ENCODE data around the gene STARD3. TPM values are rescaled to one million over a fixed set of nuclear protein-coding genes. Genes with fewer than 3 reads are reported as not detected.

Gene STARD3
- total RNA-seq, 1 experiment from 2014 or later, result 47.7 TPM

DNA sequence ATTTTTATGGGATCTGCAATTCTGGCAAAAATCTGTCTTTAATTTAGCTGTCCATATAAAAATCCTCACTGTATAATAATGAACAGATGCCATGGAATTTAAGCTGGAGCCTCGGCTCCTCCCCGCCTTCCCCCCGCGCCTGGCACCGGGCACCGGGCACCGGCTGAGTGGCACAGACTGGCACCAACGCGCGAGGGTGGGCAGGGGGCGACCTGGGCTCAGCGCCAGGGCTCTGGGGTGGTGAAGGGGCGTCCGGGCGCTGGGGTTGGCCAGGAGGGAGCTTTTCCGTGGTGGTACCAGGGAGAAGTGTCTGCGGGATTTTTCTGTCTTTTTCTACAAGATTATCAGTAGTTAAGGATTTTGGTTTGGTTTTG is 38.3 kb upstream of the STARD3 start:
- no peak overlapping the region for H3K27ac ChIP-seq
- H3K4me3 ChIP-seq, result no peak overlapping the region
- intact Hi-C loops (cut with micrococcal nuclease; ENCODE audit: unreplicated experiment), result no loop called here
- no peaks in the 10 kb centered on the region for H3K9me2 ChIP-seq (ENCODE audit: insufficient read depth)
- no peaks in the 10 kb centered on the region for H4K20me1 ChIP-seq (ENCODE audit: insufficient read depth)
- no peaks in the 10 kb centered on the region for H3K79me2 ChIP-seq (ENCODE audit: low read depth)
- CTCF ChIA-PET, result no interaction called here
- no peaks in the 10 kb centered on the region for H3F3A ChIP-seq (ENCODE audit: insufficient read depth, low read depth)
- H3K4me2 ChIP-seq, result no peak overlapping the region
- no peaks in the 10 kb centered on the region for H3K4me1 ChIP-seq (replicated peaks; ENCODE audit: insufficient read depth)
- TF ChIP-seq, protein P1, sequence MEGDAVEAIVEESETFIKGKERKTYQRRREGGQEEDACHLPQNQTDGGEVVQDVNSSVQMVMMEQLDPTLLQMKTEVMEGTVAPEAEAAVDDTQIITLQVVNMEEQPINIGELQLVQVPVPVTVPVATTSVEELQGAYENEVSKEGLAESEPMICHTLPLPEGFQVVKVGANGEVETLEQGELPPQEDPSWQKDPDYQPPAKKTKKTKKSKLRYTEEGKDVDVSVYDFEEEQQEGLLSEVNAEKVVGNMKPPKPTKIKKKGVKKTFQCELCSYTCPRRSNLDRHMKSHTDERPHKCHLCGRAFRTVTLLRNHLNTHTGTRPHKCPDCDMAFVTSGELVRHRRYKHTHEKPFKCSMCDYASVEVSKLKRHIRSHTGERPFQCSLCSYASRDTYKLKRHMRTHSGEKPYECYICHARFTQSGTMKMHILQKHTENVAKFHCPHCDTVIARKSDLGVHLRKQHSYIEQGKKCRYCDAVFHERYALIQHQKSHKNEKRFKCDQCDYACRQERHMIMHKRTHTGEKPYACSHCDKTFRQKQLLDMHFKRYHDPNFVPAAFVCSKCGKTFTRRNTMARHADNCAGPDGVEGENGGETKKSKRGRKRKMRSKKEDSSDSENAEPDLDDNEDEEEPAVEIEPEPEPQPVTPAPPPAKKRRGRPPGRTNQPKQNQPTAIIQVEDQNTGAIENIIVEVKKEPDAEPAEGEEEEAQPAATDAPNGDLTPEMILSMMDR (conservative IDR thresholded peaks at IDR 0.05), result no peak
- TF ChIP-seq EZH2 (IDR thresholded peaks at IDR 0.05; ENCODE audit: low read depth), result 0 out of 2 replicates have a peak, but pooled peaks have one; percentile 21
- POLR2A ChIA-PET (ENCODE audit: unreplicated experiment), result no interaction called here
- DNase-seq, result no peak
- no TSS peak for BruUV-seq (replicated peaks)
- peaks cover 98% of the 10 kb centered on the region for H3K27me3 ChIP-seq (ENCODE audit: insufficient read depth, low read depth)
- H3K36me3 ChIP-seq (ENCODE audit: low read depth), result no peaks in the 10 kb centered on the region
- H3K9me3 ChIP-seq (ENCODE audit: insufficient read depth, low read depth), result no peaks in the 10 kb centered on the region
- no peak overlapping the region for H2AFZ ChIP-seq

DNA sequence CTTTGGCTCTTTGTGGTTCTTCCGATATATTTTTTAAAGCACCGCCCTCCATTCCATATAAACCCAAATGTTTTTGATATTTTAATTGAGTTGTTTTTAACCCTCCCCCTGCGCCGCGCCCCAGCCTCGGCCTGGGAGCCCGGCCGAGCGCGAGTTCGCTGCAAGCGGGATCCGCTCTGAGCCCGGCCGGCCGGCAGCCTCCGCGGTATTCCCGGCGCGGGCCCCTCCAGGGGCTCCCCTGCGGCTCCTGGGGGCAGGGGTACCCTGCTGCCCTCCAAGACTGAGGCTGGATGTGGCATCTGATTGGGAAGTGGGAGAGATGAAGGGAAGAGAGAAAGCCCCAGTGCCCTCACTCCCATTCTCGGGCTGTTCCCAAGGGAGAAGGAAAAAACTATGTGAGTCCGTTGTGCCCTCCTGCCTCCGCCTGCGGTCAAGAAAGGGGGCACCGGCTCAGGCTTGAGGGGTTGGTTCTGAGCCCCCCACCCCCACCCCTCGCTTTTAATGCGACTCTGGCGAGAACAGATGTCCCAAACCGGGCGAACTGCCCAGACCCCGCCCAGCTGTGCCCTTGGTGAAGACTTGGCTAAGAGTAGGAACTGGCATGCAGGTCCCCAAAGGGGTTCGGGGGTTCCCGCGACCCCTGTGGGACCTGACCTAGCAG is 37.8 kb upstream of the STARD3 start:
- no peak for DNase-seq
- Histone ChIP-seq H4K20me1 (ENCODE audit: insufficient read depth) (no peaks in the 10 kb centered on the region), H3F3A (ENCODE audit: insufficient read depth, low read depth) (no peaks in the 10 kb centered on the region), H3K9me2 (ENCODE audit: insufficient read depth) (no peaks in the 10 kb centered on the region), H3K4me3 (no peak overlapping the region), H3K9me3 (ENCODE audit: insufficient read depth, low read depth) (no peaks in the 10 kb centered on the region), H3K4me1 (replicated peaks; ENCODE audit: insufficient read depth) (no peaks in the 10 kb centered on the region), H3K27me3 (ENCODE audit: insufficient read depth, low read depth) (peaks cover 98% of the 10 kb centered on the region), H3K27ac (no peak overlapping the region), H3K36me3 (ENCODE audit: low read depth) (no peaks in the 10 kb centered on the region), H3K79me2 (ENCODE audit: low read depth) (no peaks in the 10 kb centered on the region), H3K4me2 (no peak overlapping the region), H2AFZ (no peak overlapping the region)
- no TSS peak for BruUV-seq (replicated peaks)
- ChIA-PET CTCF (no interaction called here), POLR2A (ENCODE audit: unreplicated experiment) (no interaction called here)
- TF ChIP-seq, protein P1 (conservative IDR thresholded peaks at IDR 0.05), result no peak
- TF ChIP-seq EZH2 (IDR thresholded peaks at IDR 0.05; ENCODE audit: low read depth), result 0 out of 2 replicates have a peak, but pooled peaks have one; percentile 1
- intact Hi-C loops (cut with micrococcal nuclease; ENCODE audit: unreplicated experiment), result no loop called here

DNA sequence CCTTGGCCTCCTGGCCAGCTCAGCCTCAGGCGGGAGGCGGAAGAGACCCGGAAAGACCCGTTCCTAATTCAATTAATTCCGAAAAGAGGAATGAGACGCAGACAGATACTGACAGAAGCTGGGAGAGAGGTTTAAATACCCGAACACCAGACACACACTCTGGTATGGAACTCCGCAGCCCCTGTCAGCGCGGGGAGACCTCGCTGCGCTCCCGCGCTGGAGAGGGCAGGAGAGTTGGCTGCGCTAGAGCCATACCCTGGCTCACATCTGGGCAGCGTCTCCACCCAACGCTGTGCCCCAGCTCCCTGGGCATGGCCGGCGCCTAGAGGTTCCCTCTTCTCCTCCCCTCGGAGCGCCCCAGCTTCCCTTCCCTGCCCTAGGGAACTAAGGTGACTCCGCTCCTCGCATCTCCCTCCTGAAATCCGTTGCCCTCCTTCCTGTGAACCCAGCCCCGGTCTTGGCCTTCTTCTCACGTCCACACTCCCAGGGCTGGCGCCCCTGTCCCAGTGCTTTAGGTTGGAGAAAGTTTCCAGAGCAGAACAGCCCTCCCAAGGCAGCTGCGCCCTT is 37.2 kb upstream of the STARD3 start:
- Histone ChIP-seq H3K4me3 (no peak overlapping the region), H3K4me1 (replicated peaks; ENCODE audit: insufficient read depth) (no peaks in the 10 kb centered on the region), H4K20me1 (ENCODE audit: insufficient read depth) (no peaks in the 10 kb centered on the region), H3K79me2 (ENCODE audit: low read depth) (no peaks in the 10 kb centered on the region), H3F3A (ENCODE audit: insufficient read depth, low read depth) (no peaks in the 10 kb centered on the region), H3K36me3 (ENCODE audit: low read depth) (no peaks in the 10 kb centered on the region), H2AFZ (no peak overlapping the region), H3K9me2 (ENCODE audit: insufficient read depth) (no peaks in the 10 kb centered on the region), H3K27ac (no peak overlapping the region), H3K27me3 (ENCODE audit: insufficient read depth, low read depth) (peaks cover 98% of the 10 kb centered on the region), H3K4me2 (no peak overlapping the region), H3K9me3 (ENCODE audit: insufficient read depth, low read depth) (no peaks in the 10 kb centered on the region)
- TF ChIP-seq, protein P1 (conservative IDR thresholded peaks at IDR 0.05), result no peak
- TF ChIP-seq EZH2 (IDR thresholded peaks at IDR 0.05; ENCODE audit: low read depth), result no peak; the same call in 1 of the 2 replicates
- ChIA-PET CTCF (no interaction called here), POLR2A (ENCODE audit: unreplicated experiment) (no interaction called here)
- DNase-seq, result no peak
- no TSS peak for BruUV-seq (replicated peaks)
- intact Hi-C loops (cut with micrococcal nuclease; ENCODE audit: unreplicated experiment), result no loop called here

Data from PC-9 (cell line).